ENCODE data around the gene CHRDL2.

CHRDL2 gene

GRCh38 chr11:74685905-74686304 is 45.3 kb downstream of the CHRDL2 start:
- no peaks in the 10 kb centered on the region for H4K20me1 ChIP-seq (ENCODE audit: insufficient read depth, low read length, poor library complexity, severe bottlenecking)
- H3K9ac ChIP-seq (ENCODE audit: low read depth, low read length, poor library complexity, severe bottlenecking) = no peak overlapping the region
- no peaks in the 10 kb centered on the region for H3K9me3 ChIP-seq (ENCODE audit: insufficient read depth, low read depth, low read length)
- H3K4me3 ChIP-seq (ENCODE audit: low read length, poor library complexity, severe bottlenecking) = no peak overlapping the region
- H3K4me2 ChIP-seq (ENCODE audit: low read depth, low read length, poor library complexity, severe bottlenecking) = no peak overlapping the region
- H3K9me2 ChIP-seq (replicated peaks; ENCODE audit: low read depth, low read length) = no peaks in the 10 kb centered on the region
- no peaks in the 10 kb centered on the region for H3K4me1 ChIP-seq (ENCODE audit: insufficient read depth, low read length, poor library complexity, severe bottlenecking)
- TF ChIP-seq EZH2phosphoT487 (IDR thresholded peaks at IDR 0.05; ENCODE audit: borderline replicate concordance) (no peak), CTCF (conservative IDR thresholded peaks at IDR 0.05; ENCODE audit: low read length) (no peak)
- no peak overlapping the region for H2AFZ ChIP-seq (ENCODE audit: low read length)
- H3K27me3 ChIP-seq (ENCODE audit: insufficient read depth, low read length, poor library complexity, severe bottlenecking) = no peaks in the 10 kb centered on the region
- H3K36me3 ChIP-seq (ENCODE audit: insufficient read depth, low read length) = no peaks in the 10 kb centered on the region
- H3K79me2 ChIP-seq (ENCODE audit: insufficient read depth, low read length) = no peaks in the 10 kb centered on the region
- no peaks in the 10 kb centered on the region for H3F3A ChIP-seq (ENCODE audit: low read depth)

- TF ChIP-seq EZH2phosphoT487 (IDR thresholded peaks at IDR 0.05; ENCODE audit: borderline replicate concordance) (no peak), CTCF (conservative IDR thresholded peaks at IDR 0.05; ENCODE audit: low read length) (no peak)
- H3K9me2 ChIP-seq (replicated peaks; ENCODE audit: low read depth, low read length) = no peaks in the 10 kb centered on the region
- H2AFZ ChIP-seq (ENCODE audit: low read length) = no peak overlapping the region
- H3K79me2 ChIP-seq (ENCODE audit: insufficient read depth, low read length) = no peaks in the 10 kb centered on the region
- H3K4me1 ChIP-seq (ENCODE audit: insufficient read depth, low read length, poor library complexity, severe bottlenecking) = no peaks in the 10 kb centered on the region
- no peaks in the 10 kb centered on the region for H3F3A ChIP-seq (ENCODE audit: low read depth)
- H3K9ac ChIP-seq (ENCODE audit: low read depth, low read length, poor library complexity, severe bottlenecking) = no peak overlapping the region
- no peaks in the 10 kb centered on the region for H4K20me1 ChIP-seq (ENCODE audit: insufficient read depth, low read length, poor library complexity, severe bottlenecking)
- no peaks in the 10 kb centered on the region for H3K27me3 ChIP-seq (ENCODE audit: insufficient read depth, low read length, poor library complexity, severe bottlenecking)
- no peak overlapping the region for H3K4me2 ChIP-seq (ENCODE audit: low read depth, low read length, poor library complexity, severe bottlenecking)
- H3K36me3 ChIP-seq (ENCODE audit: insufficient read depth, low read length) = no peaks in the 10 kb centered on the region
- H3K9me3 ChIP-seq (ENCODE audit: insufficient read depth, low read depth, low read length) = no peaks in the 10 kb centered on the region
- H3K4me3 ChIP-seq (ENCODE audit: low read length, poor library complexity, severe bottlenecking) = no peak overlapping the region
These were observed 45.9 kb downstream of the CHRDL2 start for GRCh38 chr11:74685338-74685737.

GRCh38 chr11:74684661-74685060 is 46.6 kb downstream of the CHRDL2 start:
- no peak overlapping the region for H3K9ac ChIP-seq (ENCODE audit: low read depth, low read length, poor library complexity, severe bottlenecking)
- no peaks in the 10 kb centered on the region for H3K27me3 ChIP-seq (ENCODE audit: insufficient read depth, low read length, poor library complexity, severe bottlenecking)
- H4K20me1 ChIP-seq (ENCODE audit: insufficient read depth, low read length, poor library complexity, severe bottlenecking) = no peaks in the 10 kb centered on the region
- H3K4me2 ChIP-seq (ENCODE audit: low read depth, low read length, poor library complexity, severe bottlenecking) = no peak overlapping the region
- no peak overlapping the region for H3K4me3 ChIP-seq (ENCODE audit: low read length, poor library complexity, severe bottlenecking)
- H3K79me2 ChIP-seq (ENCODE audit: insufficient read depth, low read length) = no peaks in the 10 kb centered on the region
- no peaks in the 10 kb centered on the region for H3K9me3 ChIP-seq (ENCODE audit: insufficient read depth, low read depth, low read length)
- H3K9me2 ChIP-seq (replicated peaks; ENCODE audit: low read depth, low read length) = no peaks in the 10 kb centered on the region
- no peaks in the 10 kb centered on the region for H3K36me3 ChIP-seq (ENCODE audit: insufficient read depth, low read length)
- H3K4me1 ChIP-seq (ENCODE audit: insufficient read depth, low read length, poor library complexity, severe bottlenecking) = no peaks in the 10 kb centered on the region
- TF ChIP-seq EZH2phosphoT487 (IDR thresholded peaks at IDR 0.05; ENCODE audit: borderline replicate concordance) (no peak), CTCF (conservative IDR thresholded peaks at IDR 0.05; ENCODE audit: low read length) (no peak)
- no peaks in the 10 kb centered on the region for H3F3A ChIP-seq (ENCODE audit: low read depth)
- H2AFZ ChIP-seq (ENCODE audit: low read length) = no peak overlapping the region
